SK-N-SH (cell line): ENCODE measurements around the gene TRIM62. TPM values are rescaled to one million over a fixed set of nuclear protein-coding genes. Genes with fewer than 3 reads are reported as not detected.

Experiments
- CTCF ChIA-PET: fragments of 300-600, 350-600 bp; formaldehyde crosslinking; extraction: SDS; loops from one replicate; lab custom pipeline; 2021; lab: Yijun Ruan, JAX
- POLR2A ChIA-PET: fragments of 350-600 bp; sonication (Branson Sonifier 250); formaldehyde crosslinking; extraction: SDS; loops from one replicate; lab custom pipeline; 2020; ENCODE audit warnings: antibody characterized with exemption, inconsistent platforms; lab: Yijun Ruan, JAX
- DNase-seq: peaks from one replicate; pipeline ENCODE4 v3.0.0; 2012
- H2AFZ ChIP-seq: fragments of 200-600 bp; sonication (generic); 2 replicates; pipeline ENCODE4 v1.8.1; 2016; ENCODE audit warnings: antibody characterized with exemption, mild to moderate bottlenecking, low read depth
- H3F3A ChIP-seq: fragments of 200-600 bp; sonication (generic); replicated peaks from 2 replicates; pipeline ENCODE3; 2016; ENCODE audit warnings: antibody characterized with exemption, mild to moderate bottlenecking; ENCODE audit not compliant: insufficient read depth
- H3K27ac ChIP-seq, 2 experiments: fragments of 200-500 bp in 1 of 2; fragments of 200-600 bp in 1 of 2; sonication (Bioruptor generic) in 1 of 2; sonication (generic), shearing (Covaris generic) in 1 of 2; 2 replicates each; pipeline versions ENCODE4 v1.5.1 to v1.6.1; 2014 to 2016; ENCODE audit warnings: low read depth in 2 of 2, inconsistent platforms in 1 of 2, low read length in 1 of 2, mild to moderate bottlenecking in 1 of 2, mixed read lengths in 1 of 2
- H3K27me3 ChIP-seq: fragments of 200-600 bp; sonication (generic), shearing (Covaris generic); 2 replicates; pipeline ENCODE4 v1.6.1; 2016; ENCODE audit warnings: mixed run types; ENCODE audit not compliant: insufficient read depth
- H3K36me3 ChIP-seq, 2 experiments: fragments of 200-500 bp in 1 of 2; fragments of 200-600 bp in 1 of 2; sonication (Bioruptor generic) in 1 of 2; sonication (generic) in 1 of 2; replicated peaks in 1 of 2; 2 replicates each; pipeline versions ENCODE3 to v1.5.1; 2014 to 2016; ENCODE audit warnings: low read length in 1 of 2, mild to moderate bottlenecking in 1 of 2; ENCODE audit not compliant: insufficient read depth in 2 of 2, control insufficient read depth in 1 of 2
- H3K4me1 ChIP-seq, 2 experiments: fragments of 200-500 bp in 1 of 2; fragments of 200-600 bp in 1 of 2; sonication (Bioruptor generic) in 1 of 2; sonication (generic), shearing (Covaris generic) in 1 of 2; 2 replicates each; pipeline versions ENCODE4 v1.5.1 to v1.6.1; 2014 to 2016; ENCODE audit warnings: low read depth in 1 of 2, low read length in 1 of 2, mixed run types in 1 of 2; ENCODE audit not compliant: insufficient read depth in 2 of 2, control insufficient read depth in 1 of 2
- H3K4me2 ChIP-seq: fragments of 200-600 bp; sonication (generic), shearing (Covaris generic); 2 replicates; pipeline ENCODE4 v1.6.1; 2017; ENCODE audit warnings: mixed run types
- H3K4me3 ChIP-seq, 2 experiments: fragments of 200-500 bp in 1 of 2; fragments of 200-600 bp in 1 of 2; sonication (Bioruptor generic) in 1 of 2; sonication (generic), shearing (Covaris generic) in 1 of 2; 2 replicates each; pipeline versions ENCODE4 v1.5.1 to v1.8.1; 2014 to 2016; ENCODE audit warnings: low read depth in 2 of 2, inconsistent platforms in 1 of 2, low read length in 1 of 2, mild to moderate bottlenecking in 1 of 2, mixed read lengths in 1 of 2, moderate library complexity in 1 of 2
- H3K79me2 ChIP-seq: fragments of 200-600 bp; sonication (generic); 2 replicates; pipeline ENCODE4 v1.8.1; 2017; ENCODE audit warnings: mild to moderate bottlenecking; ENCODE audit not compliant: insufficient read depth
- H3K9ac ChIP-seq: fragments of 200-600 bp; sonication (generic); 2 replicates; pipeline ENCODE4 v1.6.1; 2017; ENCODE audit warnings: mixed run types
- H3K9me2 ChIP-seq: fragments of 200-600 bp; sonication (generic); 2 replicates; pipeline ENCODE4 v1.6.1; 2017; ENCODE audit warnings: mixed run types
- H3K9me3 ChIP-seq: fragments of 200-600 bp; sonication (generic); 2 replicates; pipeline ENCODE4 v1.6.1; 2017; ENCODE audit warnings: mixed run types, mild to moderate bottlenecking, moderate library complexity
- H4K20me1 ChIP-seq: fragments of 200-600 bp; sonication (generic); 2 replicates; pipeline ENCODE4 v1.6.1; 2017; ENCODE audit warnings: mild to moderate bottlenecking, mixed run types; ENCODE audit not compliant: insufficient read depth
- EP300 ChIP-seq, 2 experiments: IDR thresholded peaks; 2 replicates each; pipeline versions ENCODE4 v1.4.0 to v1.6.1; 2012; ENCODE audit warnings: borderline replicate concordance in 1 of 2, low read depth in 1 of 2, low read length in 1 of 2
- FOSL2 ChIP-seq: IDR thresholded peaks from 2 replicates; pipeline ENCODE4 v1.4.0; 2012; ENCODE audit warnings: low read depth, mild to moderate bottlenecking, moderate library complexity, borderline replicate concordance
- GABPA ChIP-seq: IDR thresholded peaks from 2 replicates; pipeline ENCODE4 v1.4.0; 2012; ENCODE audit warnings: low read depth, mild to moderate bottlenecking
- GATA2 ChIP-seq: sonication (generic); formaldehyde crosslinking; IDR thresholded peaks from 2 replicates; pipeline ENCODE4 v1.5.0; 2020; ENCODE audit warnings: mild to moderate bottlenecking, missing genetic modification reagents
- IRF3 ChIP-seq: fragments of 150-350 bp; IDR thresholded peaks from 2 replicates; pipeline ENCODE4 v1.6.1; 2016; ENCODE audit warnings: mild to moderate bottlenecking, low read depth, low read length
- JUND ChIP-seq: IDR thresholded peaks from 2 replicates; pipeline ENCODE4 v1.4.0; 2012
- MAX ChIP-seq: IDR thresholded peaks from 2 replicates; pipeline ENCODE4 v1.4.0; 2012; ENCODE audit warnings: low read depth
- PBX3 ChIP-seq: IDR thresholded peaks from 2 replicates; pipeline ENCODE4; 2012
- POLR2AphosphoS5 ChIP-seq: IDR thresholded peaks from 2 replicates; pipeline ENCODE4 v1.6.1; 2012; ENCODE audit warnings: low read depth, low read length
- RAD21 ChIP-seq: IDR thresholded peaks from 2 replicates; pipeline ENCODE4 v1.6.1; 2012; ENCODE audit warnings: mild to moderate bottlenecking, low read length
- RCOR1 ChIP-seq: fragments of 150-350 bp; IDR thresholded peaks from 2 replicates; pipeline ENCODE4 v1.6.1; 2017; ENCODE audit warnings: antibody characterized with exemption, low read length
- RFX5 ChIP-seq: IDR thresholded peaks from 2 replicates; pipeline ENCODE4 v1.6.1; 2012; ENCODE audit warnings: mild to moderate bottlenecking, improper control_type of control experiment, low read length
- RXRA ChIP-seq: IDR thresholded peaks from 2 replicates; pipeline ENCODE4 v1.4.0; 2012; ENCODE audit warnings: low read depth, mild to moderate bottlenecking, borderline replicate concordance
- SIN3A ChIP-seq: IDR thresholded peaks from 2 replicates; pipeline ENCODE4 v1.6.1; 2012; ENCODE audit warnings: low read depth, mild to moderate bottlenecking, low read length, moderate library complexity, borderline replicate concordance
- TAF1 ChIP-seq: IDR thresholded peaks from 2 replicates; pipeline ENCODE4 v1.6.1; 2012; ENCODE audit warnings: low read depth, mild to moderate bottlenecking, low read length, moderate library complexity, borderline replicate concordance
- TCF12 ChIP-seq: IDR thresholded peaks from 2 replicates; pipeline ENCODE4 v1.4.0; 2012
- TEAD4 ChIP-seq: IDR thresholded peaks from 2 replicates; pipeline ENCODE4 v1.4.0; 2012; ENCODE audit warnings: mild to moderate bottlenecking, borderline replicate concordance; ENCODE audit not compliant: insufficient read depth
- USF1 ChIP-seq: IDR thresholded peaks from 2 replicates; pipeline ENCODE4 v1.4.0; 2012; ENCODE audit warnings: low read depth, borderline replicate concordance
- USF2 ChIP-seq: fragments of 150-350 bp; IDR thresholded peaks from 2 replicates; pipeline ENCODE4 v1.6.1; 2017; ENCODE audit warnings: antibody characterized with exemption, low read length, low read depth, borderline replicate concordance
- YY1 ChIP-seq: IDR thresholded peaks from 2 replicates; pipeline ENCODE4 v1.4.0; 2012; ENCODE audit warnings: low read depth, mild to moderate bottlenecking
- WGBS: methylation state at CpG from one replicate; pipeline ENCODE4 v1.1.6; 2017; ENCODE audit warnings: low lambda C conversion rate; 5-methylcytosine and 5-hydroxymethylcytosine counted together
- polyA plus RNA-seq, 3 experiments: library from polyadenylated mRNA; depleted of rRNA; stranded (reverse); fragments of >200 nt; gene quantifications; 2 replicates each; pipeline ENCODE4 v1.2.3, GENCODE V29; 2012

The TRIM62 gene
- polyA plus RNA-seq, 1 of the 3 experiments (the other 2 are of a cell fraction), result 4.4 TPM

GRCh38 chr1:33121728-33122127, 60.1 kb downstream of the TRIM62 start:
- no peaks in the 10 kb centered on the region for H3K9me3 ChIP-seq
- H3K27me3 ChIP-seq, result no peaks in the 10 kb centered on the region
- POLR2A ChIA-PET, result no interaction called here
- CTCF ChIA-PET, result interaction anchor here (1.1 to 2.7 kb wide), 3 partner anchors 8 to 35 kb away, joined by 3 to 9 read pairs (median 5); no protein-coding TSS in a partner anchor
- H3K4me3 ChIP-seq, result no peak overlapping the region
- no peaks in the 10 kb centered on the region for H3K36me3 ChIP-seq
- no peak overlapping the region for H3K27ac ChIP-seq
- H3K4me1 ChIP-seq, result peaks cover 0 to 8% of the 10 kb centered on the region in 2 experiments; a peak in 1 of 4 replicates
- H3F3A ChIP-seq, result no peaks in the 10 kb centered on the region
- WGBS, result 82% methylated on average over 5 of the region's 5 CpGs
- H4K20me1 ChIP-seq, result no peaks in the 10 kb centered on the region
- peaks cover 11% of the 10 kb centered on the region for H3K79me2 ChIP-seq
- H2AFZ ChIP-seq, result no peak overlapping the region
- no peak overlapping the region for H3K4me2 ChIP-seq
- TF ChIP-seq EP300 (IDR thresholded peaks at IDR 0.05; ENCODE audit: borderline replicate concordance in 1 of 2, low read depth in 1 of 2, low read length in 1 of 2) (no peak), TAF1 (no peak), MAX (no peak), YY1 (no peak), USF1 (no peak), RXRA (no peak), TEAD4 (no peak), PBX3 (no peak), FOSL2 (no peak), USF2 (no peak), RFX5 (no peak), GABPA (no peak), JUND (no peak), RAD21 (no peak), TCF12 (no peak), RCOR1 (no peak), SIN3A (no peak), GATA2 (CRISPR knock-in tag) (no peak), POLR2AphosphoS5 (no peak), IRF3 (no peak)
- no peak for DNase-seq
- H3K9ac ChIP-seq, result no peak overlapping the region
- H3K9me2 ChIP-seq, result no peaks in the 10 kb centered on the region
